A549 (cell line): ENCODE data around the gene NEDD4L. TPM values are rescaled to one million over a fixed set of nuclear protein-coding genes. Genes with fewer than 3 reads are reported as not detected.
A peak's percentile ranks its signal among the peaks of the same experiment; 100 is the strongest.

Experiments used
- ATAC-seq, 2 experiments: fragments of 200-7000 bp in 1 of 2; fragments of >200 bp in 1 of 2; cut with Nextera tagmentation in 1 of 2; cut with Tn5 transposase in 1 of 2; 3 replicates each; pipeline versions ENCODE4 v1.8.0 to v1.9.1; 2018 to 2020; ENCODE audit warnings: mild to moderate bottlenecking in 1 of 2, moderate library complexity in 1 of 2
- CTCF ChIA-PET: fragments of 300-600 bp; sonication (Branson Sonifier 250); formaldehyde crosslinking; extraction: SDS; loops from one replicate; lab custom pipeline; 2021; ENCODE audit warnings: antibody characterized with exemption, inconsistent platforms; lab: Yijun Ruan, JAX
- POLR2A ChIA-PET: fragments of 350-600 bp; formaldehyde crosslinking; extraction: SDS; loops from one replicate; lab custom pipeline; 2021; ENCODE audit warnings: antibody characterized with exemption, inconsistent platforms; lab: Yijun Ruan, JAX
- DNase-seq, 2 experiments: peaks; one replicate each; pipeline versions ENCODE4 v3.0.0 to v3.0.0-alpha.2; 2011 to 2016; ENCODE audit warnings: low read depth in 1 of 2, low spot score in 1 of 2
- FAIRE-seq: peaks from 2 replicates; lab custom pipeline; 2011; peaks lifted over from hg19 to GRCh38; lab: Jason Lieb, UNC
- H3K27ac ChIP-seq, 2 experiments: fragments of >200 bp; sonication (Bioruptor Twin); formaldehyde crosslinking; 3 replicates each; pipeline ENCODE4 v1.5.1; 2016 to 2017
- H3K4me1 ChIP-seq: fragments of >200 bp; sonication (Bioruptor Twin); formaldehyde crosslinking; 3 replicates; pipeline ENCODE4 v1.6.1; 2016
- H3K4me2 ChIP-seq: fragments of >200 bp; sonication (Bioruptor Twin); formaldehyde crosslinking; 3 replicates; pipeline ENCODE4 v1.6.1; 2016
- H3K4me3 ChIP-seq: fragments of >200 bp; sonication (Bioruptor Twin); formaldehyde crosslinking; 3 replicates; pipeline ENCODE4 v1.5.1; 2016
- H3K9me3 ChIP-seq: fragments of >200 bp; sonication (Bioruptor Twin); formaldehyde crosslinking; 3 replicates; pipeline ENCODE4 v1.6.1; 2016
- CEBPB ChIP-seq, 2 experiments: fragments of >200 bp in 1 of 2; sonication (Bioruptor Twin) in 1 of 2; formaldehyde crosslinking in 1 of 2; IDR thresholded peaks; 2 replicates each; pipeline ENCODE4 v1.6.1; 2012 to 2016
- ESRRA ChIP-seq: fragments of 150-350 bp; IDR thresholded peaks from 2 replicates; pipeline ENCODE4 v1.6.1; 2014; ENCODE audit warnings: mild to moderate bottlenecking, low read length, borderline replicate concordance
- FOSL2 ChIP-seq, 2 experiments: fragments of 450-650 bp in 1 of 2; fragments of >200 bp in 1 of 2; sonication (Bioruptor Twin) in 1 of 2; formaldehyde crosslinking; IDR thresholded peaks; 2 replicates each; pipeline versions ENCODE4 v1.5.0 to v1.6.1; 2016 to 2020; ENCODE audit warnings: mild to moderate bottlenecking in 1 of 2, moderate library complexity in 1 of 2
- HEYL ChIP-seq: fragments of 250-450 bp; sonication (Bioruptor Pico); IDR thresholded peaks from 2 replicates; pipeline ENCODE4 v1.8.0; 2021; ENCODE audit warnings: mild to moderate bottlenecking, moderate library complexity
- HOXA7 ChIP-seq: fragments of 250-450 bp; sonication (Bioruptor Pico); IDR thresholded peaks from 2 replicates; pipeline ENCODE4 v1.5.0; 2020; ENCODE audit warnings: mild to moderate bottlenecking, moderate library complexity
- JUN ChIP-seq, 2 experiments: fragments of >200 bp; sonication (Bioruptor Twin); formaldehyde crosslinking; IDR thresholded peaks; 2 replicates in 1 of 2; 3 replicates in 1 of 2; pipeline ENCODE4 v1.6.1; 2016 to 2017
- JUNB ChIP-seq: fragments of >200 bp; sonication (Bioruptor Twin); formaldehyde crosslinking; IDR thresholded peaks from 2 replicates; pipeline ENCODE4 v1.6.1; 2016
- KDM1A ChIP-seq: fragments of 200-600 bp; sonication (generic); IDR thresholded peaks from 2 replicates; pipeline ENCODE4 v1.6.1; 2016; ENCODE audit warnings: low read depth, mild to moderate bottlenecking
- MAFK ChIP-seq: fragments of 450-650 bp; IDR thresholded peaks from 2 replicates; pipeline ENCODE4 v1.6.1; 2014; ENCODE audit not compliant: partially characterized antibody
- NPAS2 ChIP-seq: fragments of 250-450 bp; sonication (Bioruptor Pico); IDR thresholded peaks from 2 replicates; pipeline ENCODE4 v1.8.0; 2022; ENCODE audit warnings: mild to moderate bottlenecking, moderate library complexity, borderline replicate concordance
- POLR2AphosphoS2 ChIP-seq: conservative IDR thresholded peaks from 2 replicates; pipeline ENCODE4 v1.6.1; 2012; ENCODE audit warnings: low read length, improper control_type of control experiment, inconsistent platforms
- RFX5 ChIP-seq: fragments of 450-650 bp; IDR thresholded peaks from 2 replicates; pipeline ENCODE4 v1.7.1; 2014; ENCODE audit warnings: antibody characterized with exemption, mild to moderate bottlenecking, moderate library complexity
- ZC3H11A ChIP-seq: fragments of 450-650 bp; IDR thresholded peaks from 2 replicates; pipeline ENCODE4 v1.6.1; 2014; ENCODE audit warnings: antibody characterized with exemption, mild to moderate bottlenecking
- ZFP36 ChIP-seq: fragments of 450-650 bp; IDR thresholded peaks from 2 replicates; pipeline ENCODE4 v1.6.1; 2014; ENCODE audit warnings: borderline replicate concordance; ENCODE audit not compliant: partially characterized antibody
- ZSCAN20 ChIP-seq: fragments of 250-450 bp; sonication (Bioruptor Pico); IDR thresholded peaks from 2 replicates; pipeline ENCODE4 v1.8.0; 2022; ENCODE audit warnings: mild to moderate bottlenecking, moderate library complexity
- WGBS: methylation state at CpG from one replicate; pipeline ENCODE4 v1.1.6; 2017; ENCODE audit errors: missing lambda C conversion rate; 5-methylcytosine and 5-hydroxymethylcytosine counted together
- polyA plus RNA-seq, 4 experiments: library from polyadenylated mRNA; depleted of rRNA in 3 of 4; stranded (reverse); fragments of >200 nt; fragmentation: RNase III in 1 of 4; extraction: RNeasy Plus Mini Kit Qiagen cat#74134 plus additional on column Dnase treatment in 1 of 4; gene quantifications; 2 replicates in 3 of 4; 3 replicates in 1 of 4; pipeline ENCODE4 v1.2.3, GENCODE V29; 2011 to 2017
- TF ChIP-seq, protein P1 (sequence below): fragments of >200 bp; sonication (Bioruptor Twin); formaldehyde crosslinking; IDR thresholded peaks from 3 replicates; pipeline ENCODE4 v1.6.1; 2016
- TF ChIP-seq, protein P2 (sequence below): IDR thresholded peaks from 2 replicates; pipeline ENCODE4 v1.6.1; 2012; ENCODE audit warnings: low read depth, borderline replicate concordance
- TF ChIP-seq, protein P3 (sequence below): fragments of 150-350 bp; IDR thresholded peaks from 2 replicates; pipeline ENCODE4 v1.6.1; 2014; ENCODE audit warnings: low read depth, mild to moderate bottlenecking, low read length

Gene NEDD4L
- polyA plus RNA-seq, 2 of the 4 experiments (the other 2 are of a cell fraction): 18.0 to 36.5 TPM

DNA sequence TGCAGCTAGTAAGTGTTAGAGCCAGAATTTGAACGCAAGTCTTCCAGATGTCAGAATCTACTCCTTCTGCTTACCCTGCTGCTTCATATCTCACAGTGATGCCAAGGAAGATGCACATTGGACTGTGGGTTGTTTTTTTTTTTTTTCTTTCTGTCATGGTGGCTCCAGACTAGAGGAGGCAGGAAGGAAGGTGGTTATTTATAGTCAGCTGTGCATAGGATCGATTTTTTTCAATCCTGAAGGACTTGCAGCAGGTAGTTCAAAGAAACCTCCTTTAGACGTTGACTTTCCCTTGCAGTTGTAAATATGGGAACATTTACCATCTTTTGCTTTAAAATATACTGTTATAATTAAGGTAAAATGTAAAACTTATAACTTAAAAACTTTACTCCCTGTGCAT, 17.3 kb downstream of the NEDD4L start:
- Histone ChIP-seq H3K27ac (no peak overlapping the region), H3K4me1 (0 out of 3 replicates have a peak, but pooled peaks cover 4% of the 10 kb centered on the region), H3K9me3 (no peaks in the 10 kb centered on the region), H3K4me2 (no peak overlapping the region), H3K4me3 (no peak overlapping the region)
- TF ChIP-seq KDM1A (no peak), MAFK (no peak), RFX5 (no peak), FOSL2 (IDR thresholded peaks at IDR 0.05) (no peak), FOSL2 (CRISPR knock-in tag; IDR thresholded peaks at IDR 0.05) (no peak), POLR2AphosphoS2 (no peak), HEYL (CRISPR knock-in tag) (no peak), NPAS2 (CRISPR knock-in tag) (no peak), JUNB (no peak), HOXA7 (no peak), ZC3H11A (no peak)
- TF ChIP-seq, protein P1, sequence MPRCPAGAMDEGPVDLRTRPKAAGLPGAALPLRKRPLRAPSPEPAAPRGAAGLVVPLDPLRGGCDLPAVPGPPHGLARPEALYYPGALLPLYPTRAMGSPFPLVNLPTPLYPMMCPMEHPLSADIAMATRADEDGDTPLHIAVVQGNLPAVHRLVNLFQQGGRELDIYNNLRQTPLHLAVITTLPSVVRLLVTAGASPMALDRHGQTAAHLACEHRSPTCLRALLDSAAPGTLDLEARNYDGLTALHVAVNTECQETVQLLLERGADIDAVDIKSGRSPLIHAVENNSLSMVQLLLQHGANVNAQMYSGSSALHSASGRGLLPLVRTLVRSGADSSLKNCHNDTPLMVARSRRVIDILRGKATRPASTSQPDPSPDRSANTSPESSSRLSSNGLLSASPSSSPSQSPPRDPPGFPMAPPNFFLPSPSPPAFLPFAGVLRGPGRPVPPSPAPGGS: no peak
- TF ChIP-seq, protein P2, sequence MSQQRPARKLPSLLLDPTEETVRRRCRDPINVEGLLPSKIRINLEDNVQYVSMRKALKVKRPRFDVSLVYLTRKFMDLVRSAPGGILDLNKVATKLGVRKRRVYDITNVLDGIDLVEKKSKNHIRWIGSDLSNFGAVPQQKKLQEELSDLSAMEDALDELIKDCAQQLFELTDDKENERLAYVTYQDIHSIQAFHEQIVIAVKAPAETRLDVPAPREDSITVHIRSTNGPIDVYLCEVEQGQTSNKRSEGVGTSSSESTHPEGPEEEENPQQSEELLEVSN: no peak
- TF ChIP-seq, protein P3, sequence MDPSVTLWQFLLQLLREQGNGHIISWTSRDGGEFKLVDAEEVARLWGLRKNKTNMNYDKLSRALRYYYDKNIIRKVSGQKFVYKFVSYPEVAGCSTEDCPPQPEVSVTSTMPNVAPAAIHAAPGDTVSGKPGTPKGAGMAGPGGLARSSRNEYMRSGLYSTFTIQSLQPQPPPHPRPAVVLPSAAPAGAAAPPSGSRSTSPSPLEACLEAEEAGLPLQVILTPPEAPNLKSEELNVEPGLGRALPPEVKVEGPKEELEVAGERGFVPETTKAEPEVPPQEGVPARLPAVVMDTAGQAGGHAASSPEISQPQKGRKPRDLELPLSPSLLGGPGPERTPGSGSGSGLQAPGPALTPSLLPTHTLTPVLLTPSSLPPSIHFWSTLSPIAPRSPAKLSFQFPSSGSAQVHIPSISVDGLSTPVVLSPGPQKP: no peak
- no peak for DNase-seq
- no peak for FAIRE-seq
- POLR2A ChIA-PET: no interaction called here
- CTCF ChIA-PET: interaction anchor here (0.7 to 1.3 kb wide), 2 partner anchors 18 to 61 kb away, joined by 3 read pairs; partner anchors contain the start of gene NEDD4L
- ATAC-seq: no peak
- 87% methylated on average over 3 of the region's 3 CpGs for WGBS

GRCh38 chr18:58064406-58064998, 20.5 kb downstream of the NEDD4L start:
- WGBS: 82% methylated on average over 10 of the region's 10 CpGs
- DNase-seq (no peak), ATAC-seq (no peak), FAIRE-seq (no peak)
- TF ChIP-seq JUN (IDR thresholded peaks at IDR 0.05) (no peak), FOSL2 (IDR thresholded peaks at IDR 0.05) (no peak), FOSL2 (CRISPR knock-in tag; IDR thresholded peaks at IDR 0.05) (peak; percentile 55)
- Histone ChIP-seq H3K4me1 (no peaks in the 10 kb centered on the region), H3K4me3 (no peak overlapping the region), H3K27ac (no peak overlapping the region), H3K4me2 (no peak overlapping the region), H3K9me3 (no peaks in the 10 kb centered on the region)
- CTCF ChIA-PET: interaction anchor here (0.6 to 2.3 kb wide), 4 partner anchors 9 to 57 kb away, joined by 3 to 7 read pairs (median 3); no protein-coding TSS in a partner anchor
- POLR2A ChIA-PET: no interaction called here

DNA sequence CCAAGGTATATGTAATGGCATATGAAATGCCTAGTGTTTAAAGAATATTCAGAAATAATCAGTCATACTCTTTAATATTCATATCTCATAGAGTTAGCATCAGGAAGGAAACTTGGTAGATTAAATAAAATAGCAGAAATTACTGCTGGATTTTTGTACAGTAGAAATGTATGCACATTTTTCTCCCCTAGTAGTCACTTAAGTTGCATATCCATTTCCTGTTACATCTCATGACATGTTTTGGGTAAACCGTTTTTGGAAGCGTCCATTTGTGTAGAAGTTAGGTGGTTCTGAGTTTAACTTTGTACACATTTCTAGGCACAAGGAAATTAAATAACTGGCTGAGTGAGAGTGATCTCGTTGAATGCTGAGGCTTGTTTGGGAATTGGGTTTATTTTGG, 21.9 kb downstream of the NEDD4L start:
- no peak for TF ChIP-seq CEBPB (IDR thresholded peaks at IDR 0.05)
- TF ChIP-seq ZFP36: no peak
- no peak for TF ChIP-seq ESRRA
- no peak for TF ChIP-seq ZSCAN20
- TF ChIP-seq, protein P2: no peak
- no peak for ATAC-seq

More for the DNA sequence above, 21.9 kb downstream of the NEDD4L start:
- 79% methylated on average over 3 of the region's 3 CpGs for WGBS
- H3K4me1 ChIP-seq: no peaks in the 10 kb centered on the region
- no peak overlapping the region for H3K27ac ChIP-seq
- H3K4me3 ChIP-seq: no peak overlapping the region
- no peak overlapping the region for H3K4me2 ChIP-seq
- POLR2A ChIA-PET: no interaction called here
- H3K9me3 ChIP-seq: no peaks in the 10 kb centered on the region
- CTCF ChIA-PET: no interaction called here
- FAIRE-seq (no peak), DNase-seq (no peak)
